A172 (cell line): Measurements from ENCODE around the gene CANT1. TPM values are rescaled to one million over a fixed set of nuclear protein-coding genes. Genes with fewer than 3 reads are reported as not detected.
A peak's percentile ranks its signal among the peaks of the same experiment; 100 is the strongest.
"Not testable (repeated sequence)": the region's sequence is repeated elsewhere in the genome, so short reads cannot be mapped to it uniquely, and the experiment has no call there.

Experiments
- DNase-seq: peaks from one replicate; pipeline ENCODE4 v3.0.0-alpha.2; 2015; ENCODE audit warnings: low spot score
- total RNA-seq: library from RNA; depleted of rRNA; stranded (reverse); fragments of >200 nt; shearing (Covaris generic); gene quantifications from 2 replicates; pipeline ENCODE4 v1.2.3, GENCODE V29; 2014; rRNA removed

The CANT1 gene
- total RNA-seq, 1 experiment from 2014 or later: 81.4 TPM

DNA sequence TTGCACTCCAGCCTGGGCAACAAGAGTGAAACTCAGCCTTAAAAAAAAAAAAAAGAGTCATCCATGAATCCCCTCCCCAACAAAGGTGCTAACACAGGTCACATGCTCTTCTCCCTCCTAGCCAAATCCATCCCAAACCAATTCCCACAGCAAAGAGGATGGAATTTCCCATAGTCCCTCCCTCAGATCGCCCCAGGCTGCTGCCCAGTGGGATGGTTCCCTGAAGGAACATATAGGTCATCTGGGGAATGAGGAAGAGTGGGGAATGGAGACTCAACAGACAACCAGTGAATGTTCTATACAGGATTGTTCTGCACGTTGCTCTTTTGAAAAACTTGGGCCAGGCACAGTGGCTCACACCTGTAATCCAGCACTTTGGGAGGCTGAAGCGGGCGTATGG, 48.0 kb downstream of the CANT1 start:
- DNase-seq: no peak

DNA sequence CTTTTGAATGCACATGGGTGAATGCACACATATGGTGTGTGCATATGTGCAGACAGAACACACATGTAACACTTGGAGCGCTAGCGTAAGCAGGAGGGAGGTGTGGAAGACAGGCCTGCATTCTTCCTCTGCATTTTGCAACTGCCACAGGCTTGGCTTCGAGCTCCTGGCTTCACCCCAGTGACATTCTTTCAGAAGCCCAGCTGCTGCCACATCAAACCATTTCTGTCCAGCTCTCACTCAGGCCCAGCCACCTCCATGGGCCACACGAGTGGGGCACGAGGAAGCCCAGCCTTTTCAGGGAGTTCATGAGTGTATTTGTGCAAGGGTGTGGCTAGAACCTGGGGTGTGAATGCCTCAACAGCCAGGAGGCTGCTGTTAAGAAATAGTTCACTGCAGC, 48.6 kb downstream of the CANT1 start:
- no peak for DNase-seq

DNA sequence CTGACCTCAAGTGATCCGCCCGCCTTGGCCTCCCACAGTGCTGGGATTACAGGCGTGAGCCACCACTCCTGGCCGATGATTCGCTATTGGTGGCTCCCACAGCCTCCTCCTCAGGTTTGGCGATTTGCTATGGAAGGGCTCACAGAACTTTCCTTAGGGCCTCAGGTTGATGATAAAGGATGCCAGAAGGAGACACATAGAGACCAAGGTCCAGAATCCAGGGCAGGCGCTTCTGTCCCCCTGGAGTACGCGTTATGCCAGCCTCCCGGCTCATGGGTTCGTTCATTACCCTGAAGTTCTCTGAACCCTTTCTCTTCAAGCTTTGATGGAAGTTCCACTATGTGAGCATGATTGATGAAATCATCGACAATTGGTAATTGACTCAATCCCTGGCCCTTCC, 49.8 kb downstream of the CANT1 start:
- DNase-seq: no peak

DNA sequence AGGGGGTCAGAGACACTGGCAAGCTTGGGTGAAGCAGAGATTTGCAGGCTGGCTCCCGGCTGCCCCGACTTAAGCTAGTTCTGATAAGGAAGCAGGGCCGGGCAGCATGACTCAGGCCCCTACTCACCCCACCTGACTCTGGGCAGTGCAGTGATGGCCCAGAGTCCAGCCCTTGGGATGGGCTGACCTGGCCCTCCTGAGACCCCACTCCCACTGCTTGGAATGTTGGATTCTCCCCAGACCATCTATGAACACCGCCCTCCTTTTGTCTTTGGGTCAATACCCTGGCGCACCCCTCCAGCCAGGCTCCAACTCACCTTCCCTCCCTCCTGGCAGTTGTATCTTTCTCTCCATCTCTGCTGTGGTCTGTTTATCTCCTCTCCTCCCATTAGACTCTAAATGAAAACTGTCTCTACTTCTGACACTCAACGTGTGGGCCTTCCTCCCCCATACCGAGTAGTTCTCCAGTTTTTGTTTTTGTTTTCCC, 50.9 kb downstream of the CANT1 start:
- peak; percentile 95 for DNase-seq

DNA sequence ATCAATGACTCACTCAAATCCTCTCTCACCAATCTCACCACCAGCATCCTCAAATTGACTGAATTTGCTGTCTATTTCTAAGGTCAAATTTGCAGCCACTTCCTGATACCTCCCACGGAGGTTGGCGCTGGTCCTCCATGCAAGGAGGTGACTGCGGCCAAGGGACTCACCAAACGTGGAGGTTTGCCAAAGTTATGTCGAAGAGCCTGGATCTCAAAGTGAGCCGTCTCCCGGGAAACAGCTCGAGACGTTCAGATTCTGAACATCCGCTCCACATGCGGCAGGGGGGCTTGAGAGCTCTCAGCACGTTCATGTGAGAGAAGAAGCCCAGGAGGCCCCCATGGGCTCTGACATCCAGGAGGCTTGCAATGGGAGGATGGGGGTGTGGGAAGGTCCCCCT, 52.4 kb downstream of the CANT1 start:
- DNase-seq: peak; percentile 85

DNA sequence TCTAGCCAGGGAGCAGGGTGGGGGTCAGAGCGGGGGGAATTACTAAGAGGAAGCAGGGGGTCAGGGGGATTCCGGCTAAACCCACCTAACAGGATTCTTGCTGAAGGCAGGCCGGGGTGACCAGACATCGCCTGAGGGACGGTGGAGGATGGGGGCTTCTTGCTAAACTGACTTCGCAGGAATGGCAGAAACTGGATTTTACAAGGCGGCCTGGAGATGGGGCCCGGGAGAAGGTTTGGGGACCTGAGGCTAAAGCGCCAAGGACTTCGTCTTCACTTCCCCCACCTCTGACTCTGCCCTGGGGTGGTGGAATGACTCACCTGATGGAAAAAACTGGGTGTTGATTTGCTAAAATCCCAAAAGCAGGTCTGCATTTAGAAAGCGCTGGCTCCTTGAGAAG, 53.3 kb downstream of the CANT1 start:
- DNase-seq: no peak

DNA sequence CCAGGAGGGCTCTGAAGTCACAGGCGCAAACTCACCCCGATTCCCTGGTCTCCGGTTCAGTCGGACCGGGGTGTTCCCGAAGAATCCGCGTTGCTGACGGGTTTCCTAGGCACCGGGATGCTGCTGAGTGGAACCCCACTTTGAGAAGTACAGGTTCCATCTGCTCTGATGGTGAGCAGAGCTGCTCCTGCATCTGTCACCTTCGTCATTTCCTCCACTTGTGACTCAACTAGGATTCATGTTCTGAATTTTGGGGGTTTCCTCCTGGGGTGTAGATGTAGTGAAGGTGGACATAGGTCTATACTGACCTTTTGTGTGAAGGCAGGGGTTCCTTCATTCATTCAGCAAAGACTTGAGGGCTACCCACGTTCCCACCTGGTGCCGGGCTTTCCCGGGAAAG, 54.9 kb downstream of the CANT1 start:
- no peak for DNase-seq

DNA sequence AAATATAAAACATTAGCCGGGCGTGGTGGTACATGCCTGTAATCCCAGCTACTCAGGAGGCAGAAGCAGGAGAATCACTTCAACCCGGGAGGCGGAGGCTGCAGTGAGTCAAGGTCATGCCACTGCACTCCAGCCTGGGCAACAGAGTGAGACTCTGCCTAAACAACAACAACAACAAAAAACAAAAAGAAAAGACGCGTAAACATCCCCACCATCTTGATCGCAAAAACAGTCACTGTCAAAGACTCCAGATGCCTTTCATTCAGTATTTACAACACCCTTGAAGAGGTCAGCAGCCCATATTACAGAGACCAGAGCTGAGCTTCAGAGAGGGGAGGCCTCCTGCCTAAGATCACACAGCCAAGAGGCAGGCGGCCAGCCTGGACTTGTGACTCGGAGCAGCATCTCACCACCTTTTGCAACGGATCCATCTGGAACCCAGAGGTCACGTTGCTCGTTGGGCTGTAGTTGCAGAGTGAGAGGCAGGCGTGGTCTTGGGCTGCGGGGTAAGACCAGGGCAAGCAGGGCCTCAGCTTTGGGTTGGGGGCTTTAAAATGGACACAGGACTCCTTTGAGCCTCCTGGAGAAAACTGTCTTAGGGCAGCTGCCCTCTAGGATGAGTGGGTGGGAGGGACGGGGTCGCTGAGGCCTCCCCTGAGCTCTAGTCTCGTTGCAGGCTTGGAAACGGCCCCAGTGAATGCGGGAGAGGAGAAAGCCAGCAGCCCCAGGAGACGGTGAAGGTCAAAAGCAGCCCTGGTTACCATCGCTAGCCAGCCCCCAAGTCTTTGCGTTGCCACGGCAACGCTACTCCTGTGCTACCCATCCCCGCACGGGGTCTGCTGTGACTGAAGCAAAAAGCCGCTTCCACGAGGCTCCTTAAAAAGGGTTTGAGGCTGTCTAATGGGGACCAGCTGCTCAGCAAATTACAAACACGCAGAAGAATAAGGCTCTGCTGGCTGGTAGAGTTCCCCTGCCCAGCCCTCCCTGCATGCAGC, 55.9 kb downstream of the CANT1 start:
- no peak for DNase-seq

DNA sequence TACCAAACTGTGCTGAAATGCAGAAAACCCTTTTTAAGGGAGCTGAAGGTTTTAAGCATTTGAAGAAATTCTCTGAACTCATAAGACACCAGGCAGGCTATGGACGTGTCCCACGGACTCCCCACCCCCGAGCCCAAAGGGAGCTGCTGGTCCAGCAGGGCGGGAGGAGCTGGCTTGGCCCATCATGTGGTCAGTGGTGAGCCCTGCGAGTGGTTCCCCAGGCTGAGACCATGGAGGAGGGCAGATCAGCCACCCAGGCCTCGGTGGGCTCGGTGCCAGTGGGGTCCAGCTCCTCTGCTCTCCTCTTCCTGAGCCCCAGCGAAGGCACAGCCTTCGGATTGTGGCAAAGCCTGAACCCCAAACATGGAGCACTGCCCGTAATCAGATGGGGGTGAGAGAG, 56.9 kb downstream of the CANT1 start:
- DNase-seq: no peak

DNA sequence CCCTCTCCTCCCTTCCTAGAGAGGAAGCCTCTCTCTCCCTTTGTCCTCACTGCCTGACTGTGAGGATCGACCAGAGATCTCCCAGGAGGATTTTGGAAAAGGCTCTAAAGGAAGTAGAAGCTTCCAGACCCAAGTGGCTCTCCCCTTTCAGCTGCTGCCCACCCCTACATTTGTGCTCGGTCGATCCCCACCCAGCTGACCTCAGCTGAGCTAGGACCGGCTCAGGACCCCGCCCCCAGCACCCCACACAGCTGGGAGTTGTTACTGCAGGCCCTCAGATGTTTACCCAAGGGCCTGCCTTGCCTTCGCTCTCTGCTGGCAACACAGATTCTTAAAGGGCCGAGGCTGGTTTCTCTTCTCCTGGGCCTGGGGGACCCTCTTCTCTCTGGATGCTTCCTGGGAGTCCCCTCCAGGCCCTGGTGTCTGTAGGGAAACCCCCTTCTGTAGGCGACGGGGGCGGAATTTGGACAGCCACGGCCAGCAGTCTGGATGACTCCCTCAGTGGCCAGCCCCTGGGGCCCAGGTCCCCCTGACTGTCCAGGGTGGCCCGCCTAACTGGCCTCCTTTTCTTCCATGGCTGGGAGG, 57.5 kb downstream of the CANT1 start:
- DNase-seq: no peak

DNA sequence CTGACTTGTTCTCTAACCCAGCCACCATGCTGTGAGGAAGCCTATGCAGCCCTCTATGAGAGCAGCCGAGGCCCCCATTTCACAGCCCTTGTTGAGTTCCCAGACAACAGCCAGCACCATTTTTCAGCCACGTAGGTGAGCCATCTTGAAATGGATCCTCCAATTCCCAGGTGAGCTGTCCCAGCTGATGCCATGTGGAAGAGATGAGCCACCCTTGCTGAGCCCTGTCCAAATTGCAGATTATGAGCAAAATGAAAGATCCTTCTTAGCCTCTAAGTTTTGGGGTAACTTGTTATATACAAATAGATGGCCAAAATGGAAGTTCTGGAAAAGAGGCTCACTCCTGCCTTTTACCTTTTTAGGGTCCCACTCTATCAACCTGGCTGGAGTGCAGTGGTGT, 58.7 kb downstream of the CANT1 start:
- no peak for DNase-seq

DNA sequence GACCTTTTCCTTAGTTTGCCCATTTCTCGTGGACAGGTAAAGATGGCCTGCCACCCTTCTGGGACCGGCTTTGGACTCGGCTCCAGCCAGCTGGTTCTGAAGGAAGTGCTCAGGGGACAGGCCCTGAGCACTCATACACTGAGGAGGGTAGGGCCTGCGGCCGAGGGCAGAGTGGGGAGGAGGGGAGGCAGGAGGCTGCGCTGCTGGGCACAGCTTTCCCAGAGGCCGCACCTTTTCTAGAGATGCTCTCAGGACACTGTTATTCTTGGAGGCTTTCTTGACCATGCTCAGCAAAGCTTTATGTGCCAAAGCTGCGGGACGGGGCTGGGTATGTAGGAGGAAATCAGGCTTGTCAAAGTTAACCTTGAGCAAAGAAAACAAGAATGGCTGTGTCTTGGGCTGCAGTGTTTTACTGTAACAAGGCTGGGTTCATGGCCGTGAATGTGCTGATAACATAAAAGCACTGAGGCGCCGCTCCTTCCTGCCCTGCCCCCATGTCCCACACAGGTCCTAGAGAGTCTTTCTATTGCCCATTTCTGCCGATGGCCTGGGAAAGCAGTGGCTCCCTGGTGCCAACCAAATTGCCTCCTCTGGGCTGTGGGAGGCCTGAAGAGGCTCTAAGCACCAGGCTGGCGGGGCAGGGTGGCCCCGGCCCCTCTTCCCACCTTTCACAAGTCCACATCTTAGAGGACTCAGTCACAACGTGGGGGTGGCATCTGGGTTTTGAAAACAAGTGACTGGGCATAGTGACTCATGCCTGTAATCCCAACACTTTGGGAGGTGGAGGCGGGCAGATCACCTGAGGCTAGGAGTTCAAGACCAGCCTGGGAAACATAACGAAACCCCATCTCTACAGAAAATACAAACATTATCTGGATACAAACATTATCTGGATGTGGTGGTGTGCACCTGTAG, 62.1 kb downstream of the CANT1 start:
- DNase-seq: no peak

DNA sequence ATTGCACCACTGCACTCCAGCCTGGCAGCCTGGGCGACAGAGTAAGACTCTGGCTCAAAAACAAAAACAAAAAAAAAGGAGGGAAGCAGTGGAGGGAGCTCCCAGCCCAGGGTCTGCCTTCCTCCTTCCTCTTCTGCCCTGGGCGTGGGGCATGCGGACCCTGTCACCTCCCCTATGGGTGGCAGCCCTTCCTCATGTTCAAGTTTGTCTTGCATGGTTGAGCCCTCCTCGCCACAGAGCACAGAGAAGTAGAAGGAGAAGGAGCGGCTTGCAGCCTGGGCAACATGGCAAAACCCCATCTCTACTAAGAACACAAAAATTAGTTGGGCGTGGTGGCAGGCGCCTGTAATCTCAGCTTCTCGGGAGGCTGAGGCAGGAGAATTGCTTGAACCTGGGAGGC, 62.9 kb downstream of the CANT1 start:
- DNase-seq: no peak

DNA sequence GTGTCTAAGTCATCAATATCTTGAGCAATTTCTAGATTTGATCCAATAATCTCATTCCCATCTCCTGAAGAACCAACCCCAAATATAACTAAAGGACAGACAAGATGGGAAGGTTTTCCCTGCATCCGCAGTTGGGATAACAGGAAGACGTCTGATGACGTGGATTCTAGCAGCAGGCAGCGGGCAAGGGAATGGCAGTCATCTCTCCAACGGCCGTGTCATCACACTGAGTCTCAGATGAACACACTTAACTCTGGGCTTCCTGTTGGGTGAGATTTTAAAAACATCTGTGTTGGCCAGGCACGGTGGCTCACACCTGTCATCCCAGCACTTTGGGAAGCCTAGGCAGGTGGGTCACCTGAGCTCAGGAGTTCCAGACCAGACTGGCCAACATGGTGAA, 63.4 kb downstream of the CANT1 start:
- no peak for DNase-seq

DNA sequence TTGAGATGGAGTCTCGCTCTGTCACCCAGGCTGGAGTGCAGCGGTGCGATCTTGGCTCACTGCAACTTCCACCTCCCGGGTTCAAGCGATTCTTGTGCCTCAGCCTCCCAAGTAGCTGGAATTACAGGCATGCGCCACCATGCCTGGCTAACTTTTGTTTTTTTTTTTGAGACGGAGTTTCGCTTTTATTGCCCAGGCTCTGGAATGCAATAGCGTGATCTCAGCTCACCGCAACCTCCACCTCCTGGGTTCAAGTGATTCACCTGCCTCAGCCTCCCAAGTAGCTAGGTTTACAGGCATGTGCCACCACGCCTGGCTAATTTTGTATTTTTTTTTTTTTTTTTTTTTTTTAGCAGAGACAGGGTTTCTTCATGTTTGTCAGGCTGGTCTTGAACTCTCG, 64.1 kb downstream of the CANT1 start:
- not testable (repeated sequence) for DNase-seq

DNA sequence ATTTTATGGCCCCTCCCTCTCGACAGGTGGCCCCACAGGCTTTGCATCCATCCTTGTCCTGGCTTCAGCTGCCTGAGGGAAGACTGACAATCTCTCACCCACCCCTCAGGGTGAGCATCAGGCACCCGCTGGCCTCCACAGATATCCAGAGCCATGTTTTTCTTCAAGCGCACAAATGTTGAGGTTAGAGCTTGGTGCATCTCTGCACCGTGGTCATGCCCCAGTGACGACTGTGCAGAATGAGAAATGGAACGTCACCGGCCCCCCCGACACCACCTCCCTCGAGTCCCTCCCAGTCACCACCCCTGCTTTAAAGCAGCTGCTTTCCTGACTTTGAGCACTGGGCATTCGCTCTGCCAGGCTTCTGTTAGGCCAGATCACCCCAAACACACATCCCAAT, 64.6 kb downstream of the CANT1 start:
- DNase-seq: no peak

DNA sequence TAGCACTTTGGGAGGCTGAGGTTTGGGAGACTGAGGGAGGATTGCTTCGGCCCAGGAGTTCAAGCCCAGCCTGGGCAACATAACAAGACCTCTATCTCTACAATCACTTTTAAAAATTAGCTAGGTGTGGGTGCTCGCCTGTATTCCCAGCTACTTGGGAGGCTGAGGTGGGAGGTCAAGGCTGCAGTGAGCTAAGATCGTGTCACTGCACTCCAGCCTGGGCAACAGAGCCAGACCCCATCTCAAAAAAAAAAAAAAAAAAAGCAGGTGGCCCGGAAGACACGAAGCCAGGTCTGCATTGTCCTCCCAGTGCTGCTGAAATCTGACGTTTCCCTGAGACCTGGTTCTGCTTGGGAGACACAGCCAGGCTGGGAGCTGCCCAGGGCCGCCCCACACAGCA, 65.5 kb downstream of the CANT1 start:
- no peak for DNase-seq

Other genes starting within 250 kb of the CANT1 start
- 25.5 and 43.3 TPM in 2 replicates for gene CYTH1, start 227.5 kb downstream of the CANT1 start, total RNA-seq
- gene USP36, start 168.9 kb downstream of the CANT1 start, total RNA-seq: 15.9 and 33.6 TPM in 2 replicates
- 0.81 and 0.89 TPM in 2 replicates for gene CEP295NL, start 106.6 kb downstream of the CANT1 start, total RNA-seq
- 257 and 279 TPM in 2 replicates for gene TIMP2, start 84.4 kb downstream of the CANT1 start, total RNA-seq
- gene LGALS3BP, start 29.8 kb downstream of the CANT1 start, total RNA-seq: 352 and 514 TPM in 2 replicates
- gene C1QTNF1, start 14.4 kb upstream of the CANT1 start, total RNA-seq: 6.5 and 11.8 TPM in 2 replicates
- 8.8 and 9.1 TPM in 2 replicates for gene ENGASE, start 65.1 kb upstream of the CANT1 start, total RNA-seq